Activated B cell treated with CpG ODN at 0.5 μM for 24 hours (primary cell): ENCODE data around the gene PHC1. TPM values are rescaled to one million over a fixed set of nuclear protein-coding genes. Genes with fewer than 3 reads are reported as not detected.

Experiments
- ATAC-seq: fragments of 200-7000 bp; cut with Tn5 transposase; one replicate; pipeline ENCODE4 v1.10.0; 2021; ENCODE audit warnings: low read depth, mild to moderate bottlenecking, moderate library complexity
- CTCF ChIA-PET: fragments of 350-600 bp; sonication (Branson Sonifier 250); formaldehyde crosslinking; loops from one replicate; lab custom pipeline; 2021; ENCODE audit warnings: antibody characterized with exemption; lab: Charles Lee
- POLR2A ChIA-PET: fragments of 350-600 bp; sonication (Branson Sonifier 250); formaldehyde crosslinking; loops from one replicate; lab custom pipeline; 2021; ENCODE audit warnings: antibody characterized with exemption; lab: Charles Lee
- DNase-seq: peaks from one replicate; pipeline ENCODE4 v3.0.0; 2022
- H3K27ac Mint-ChIP-seq: one replicate; pipeline ENCODE4 v1.8.0; 2020; ENCODE audit warnings: mixed read lengths
- H3K27me3 Mint-ChIP-seq: one replicate; pipeline ENCODE4 v1.8.0; 2021; ENCODE audit warnings: mixed read lengths
- H3K36me3 Mint-ChIP-seq: one replicate; pipeline ENCODE4 v1.8.0; 2021; ENCODE audit warnings: low read depth, mixed read lengths
- H3K4me1 Mint-ChIP-seq: one replicate; pipeline ENCODE4 v1.8.0; 2021; ENCODE audit warnings: mixed read lengths
- H3K4me3 Mint-ChIP-seq: one replicate; pipeline ENCODE4 v1.8.0; 2020; ENCODE audit warnings: mild to moderate bottlenecking, mixed read lengths
- H3K9me3 Mint-ChIP-seq: one replicate; pipeline ENCODE4 v1.8.0; 2020; ENCODE audit warnings: mixed read lengths
- intact Hi-C: fragments of 100-400 bp; cut with micrococcal nuclease; formaldehyde crosslinking; loops from one replicate; pipeline ENCODE4 v1.15.1; 2024
- total RNA-seq: library from RNA; stranded (reverse); gene quantifications from 2 replicates; pipeline ENCODE4 v1.2.3, GENCODE V29; 2022
- TF ChIP-seq, protein P1 (sequence below): fragments of 200-600 bp; IDR thresholded peaks from one replicate; pipeline ENCODE4 v1.8.0; 2022; ENCODE audit warnings: antibody characterized with exemption, mild to moderate bottlenecking

PHC1 gene
- total RNA-seq, 1 donor from 2014 or later, result 45.8 TPM

DNA sequence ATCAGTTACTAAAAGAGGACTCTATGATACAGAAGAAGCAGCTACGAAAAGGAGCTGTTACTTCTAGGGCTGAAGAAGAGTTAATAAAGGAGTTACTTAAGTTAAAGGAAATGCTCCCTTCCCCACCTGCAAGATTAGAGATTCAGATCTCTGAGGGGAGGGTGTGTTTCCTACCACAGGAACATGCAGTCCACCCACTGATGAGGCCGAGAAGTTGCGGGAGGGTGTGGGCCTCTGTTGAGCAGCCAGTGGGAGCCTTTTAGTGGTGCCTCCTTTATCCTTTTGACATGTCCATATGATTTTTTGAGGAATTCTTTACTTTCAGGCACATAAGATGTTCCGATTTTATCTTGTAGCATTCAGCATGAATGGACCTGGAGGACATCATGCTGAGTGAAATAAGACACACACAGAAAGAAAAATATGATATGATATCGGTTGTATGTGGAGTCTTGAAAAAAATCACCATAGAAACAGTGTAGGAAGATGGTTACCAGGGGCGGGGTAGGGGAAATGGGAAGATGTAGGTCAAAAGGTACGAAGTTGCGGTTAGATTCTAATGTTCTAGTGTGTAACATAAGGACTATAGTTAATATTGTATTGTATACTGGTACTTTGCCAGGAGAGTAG, 39.6 kb downstream of the PHC1 start:
- ATAC-seq (no peak), DNase-seq (no peak)
- peaks cover 19% of the 10 kb centered on the region for H3K4me1 Mint-ChIP-seq
- no peaks in the 10 kb centered on the region for H3K27me3 Mint-ChIP-seq
- ChIA-PET CTCF (no interaction called here), POLR2A (no interaction called here)
- H3K9me3 Mint-ChIP-seq, result no peaks in the 10 kb centered on the region
- no peak overlapping the region for H3K4me3 Mint-ChIP-seq
- intact Hi-C loops, result no loop called here
- peaks cover 19% of the 10 kb centered on the region for H3K36me3 Mint-ChIP-seq
- TF ChIP-seq, protein P1, sequence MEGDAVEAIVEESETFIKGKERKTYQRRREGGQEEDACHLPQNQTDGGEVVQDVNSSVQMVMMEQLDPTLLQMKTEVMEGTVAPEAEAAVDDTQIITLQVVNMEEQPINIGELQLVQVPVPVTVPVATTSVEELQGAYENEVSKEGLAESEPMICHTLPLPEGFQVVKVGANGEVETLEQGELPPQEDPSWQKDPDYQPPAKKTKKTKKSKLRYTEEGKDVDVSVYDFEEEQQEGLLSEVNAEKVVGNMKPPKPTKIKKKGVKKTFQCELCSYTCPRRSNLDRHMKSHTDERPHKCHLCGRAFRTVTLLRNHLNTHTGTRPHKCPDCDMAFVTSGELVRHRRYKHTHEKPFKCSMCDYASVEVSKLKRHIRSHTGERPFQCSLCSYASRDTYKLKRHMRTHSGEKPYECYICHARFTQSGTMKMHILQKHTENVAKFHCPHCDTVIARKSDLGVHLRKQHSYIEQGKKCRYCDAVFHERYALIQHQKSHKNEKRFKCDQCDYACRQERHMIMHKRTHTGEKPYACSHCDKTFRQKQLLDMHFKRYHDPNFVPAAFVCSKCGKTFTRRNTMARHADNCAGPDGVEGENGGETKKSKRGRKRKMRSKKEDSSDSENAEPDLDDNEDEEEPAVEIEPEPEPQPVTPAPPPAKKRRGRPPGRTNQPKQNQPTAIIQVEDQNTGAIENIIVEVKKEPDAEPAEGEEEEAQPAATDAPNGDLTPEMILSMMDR, result no peak
- no peak overlapping the region for H3K27ac Mint-ChIP-seq

DNA sequence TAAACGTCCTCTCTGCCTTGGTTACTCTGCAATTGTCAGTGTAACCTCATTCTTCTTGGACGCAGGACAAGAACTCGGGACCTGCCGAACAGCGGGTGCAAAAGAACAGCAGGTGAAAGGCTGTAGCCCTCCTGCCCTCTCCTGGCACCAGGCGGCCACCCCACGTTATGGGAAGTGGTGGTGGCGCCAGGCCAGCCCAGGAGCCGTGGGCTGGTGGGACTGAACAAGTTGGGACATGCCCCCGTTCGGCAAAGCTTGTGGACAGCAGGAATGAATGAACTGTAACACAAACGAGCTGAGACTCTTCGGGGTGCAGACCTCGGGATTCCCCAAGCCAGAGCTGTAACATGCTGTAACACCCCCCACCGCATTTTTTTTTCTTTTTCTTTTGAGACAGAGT, 41.8 kb downstream of the PHC1 start:
- H3K36me3 Mint-ChIP-seq, result peaks cover 6% of the 10 kb centered on the region
- H3K4me3 Mint-ChIP-seq, result no peak overlapping the region
- no peak overlapping the region for H3K27ac Mint-ChIP-seq
- peaks cover 7% of the 10 kb centered on the region for H3K4me1 Mint-ChIP-seq
- H3K27me3 Mint-ChIP-seq, result no peaks in the 10 kb centered on the region
- CTCF ChIA-PET, result no interaction called here
- ATAC-seq, result no peak
- DNase-seq, result no peak
- POLR2A ChIA-PET, result no interaction called here
- TF ChIP-seq, protein P1, result no peak
- no peaks in the 10 kb centered on the region for H3K9me3 Mint-ChIP-seq
- intact Hi-C loops, result no loop called here

DNA sequence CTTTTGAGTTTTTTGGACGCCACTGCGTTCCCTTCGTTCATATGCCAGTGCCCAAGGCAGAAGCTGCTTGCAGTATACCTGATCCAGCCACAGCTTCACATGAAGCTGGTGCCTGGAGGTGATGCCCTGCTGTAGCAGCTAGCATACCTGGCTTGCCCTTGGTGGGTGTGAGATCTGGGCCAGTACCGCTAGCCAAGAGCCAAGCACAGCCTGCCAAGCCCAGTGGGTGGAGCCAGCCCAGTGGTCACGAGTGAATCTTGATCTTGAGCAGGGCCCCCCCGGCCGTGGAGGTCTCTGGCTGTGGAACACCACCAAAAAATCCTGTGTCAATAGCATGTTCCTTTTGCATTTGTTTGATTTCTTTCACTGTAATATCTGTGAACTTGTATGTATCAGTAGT, 42.5 kb downstream of the PHC1 start:
- H3K27me3 Mint-ChIP-seq, result no peaks in the 10 kb centered on the region
- ChIA-PET CTCF (no interaction called here), POLR2A (no interaction called here)
- TF ChIP-seq, protein P1, result no peak
- no peak overlapping the region for H3K27ac Mint-ChIP-seq
- intact Hi-C loops, result no loop called here
- H3K4me1 Mint-ChIP-seq, result peaks cover 3% of the 10 kb centered on the region
- H3K4me3 Mint-ChIP-seq, result no peak overlapping the region
- peaks cover 6% of the 10 kb centered on the region for H3K36me3 Mint-ChIP-seq
- DNase-seq (no peak), ATAC-seq (no peak)
- no peaks in the 10 kb centered on the region for H3K9me3 Mint-ChIP-seq

DNA sequence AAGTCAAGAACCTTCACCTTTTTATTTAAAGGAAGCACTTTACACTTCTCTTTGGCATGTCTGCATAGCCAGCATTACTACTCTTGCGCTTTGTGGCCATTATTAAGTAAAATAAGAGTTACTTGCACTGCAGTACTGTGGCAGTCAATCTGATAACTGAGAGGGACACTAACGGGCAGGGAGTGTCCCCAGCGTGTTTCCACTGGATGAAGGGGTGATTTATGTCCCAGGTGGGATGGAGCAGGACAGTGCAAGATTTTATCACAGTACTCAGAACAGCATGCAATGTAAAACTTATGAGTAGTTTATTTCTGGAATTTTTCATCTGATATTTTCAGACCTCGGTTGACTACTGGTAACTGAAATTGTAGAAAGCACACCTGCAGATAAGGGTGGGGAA, 43.3 kb downstream of the PHC1 start:
- Mint-ChIP-seq H3K9me3 (no peaks in the 10 kb centered on the region), H3K27me3 (no peaks in the 10 kb centered on the region), H3K27ac (no peak overlapping the region), H3K36me3 (peaks cover 6% of the 10 kb centered on the region), H3K4me1 (no peaks in the 10 kb centered on the region), H3K4me3 (no peak overlapping the region)
- intact Hi-C loops, result no loop called here
- no peak for ATAC-seq
- TF ChIP-seq, protein P1, result no peak
- CTCF ChIA-PET, result no interaction called here
- DNase-seq, result no peak
- POLR2A ChIA-PET, result interaction anchor here (1.7 kb wide), 1 partner anchor 8 kb away, joined by 5 read pairs; the partner anchor contains the start of gene M6PR

DNA sequence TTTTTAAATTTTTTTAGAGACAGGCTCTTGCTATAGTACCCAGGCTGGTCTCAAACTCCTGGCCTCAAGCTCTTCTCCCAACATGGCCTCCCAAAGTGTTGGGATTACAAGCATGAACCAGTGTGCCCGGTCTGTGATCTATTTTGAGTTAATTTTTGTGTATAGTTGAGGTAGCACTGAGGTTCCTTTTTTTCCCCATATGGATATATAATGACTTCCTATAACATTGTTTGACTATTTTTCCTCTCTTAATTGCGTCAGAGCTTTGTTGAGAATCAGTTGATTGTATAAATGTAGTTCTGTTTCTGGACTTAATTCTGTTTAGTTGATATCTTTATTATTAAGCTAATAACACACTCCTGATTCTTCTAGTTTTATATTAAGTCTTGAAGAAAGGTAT, 43.8 kb downstream of the PHC1 start:
- ChIA-PET POLR2A (interaction anchor here (1.7 kb wide), 1 partner anchor 8 kb away, joined by 5 read pairs; the partner anchor contains the start of gene M6PR), CTCF (no interaction called here)
- TF ChIP-seq, protein P1, result no peak
- Mint-ChIP-seq H3K9me3 (no peaks in the 10 kb centered on the region), H3K4me3 (no peak overlapping the region), H3K27me3 (no peaks in the 10 kb centered on the region), H3K4me1 (no peaks in the 10 kb centered on the region), H3K27ac (no peak overlapping the region), H3K36me3 (peaks cover 4% of the 10 kb centered on the region)
- intact Hi-C loops, result no loop called here
- DNase-seq (no peak), ATAC-seq (no peak)
